K562 (cell line): ENCODE results near the gene HOXA10. TPM values are rescaled to one million over a fixed set of nuclear protein-coding genes. Genes with fewer than 3 reads are reported as not detected.

Experiments used
- ATAC-seq: fragments of 200-7000 bp; cut with Tn5 transposase; 3 replicates; pipeline ENCODE4 v1.9.1; 2020; ENCODE audit warnings: moderate library complexity
- BruUV-seq: library from RNA; stranded (reverse); fragments of 400-500 nt; replicated peaks from 2 replicates; lab custom pipeline; 2021; lab: Mats Ljungman, UMichigan
- CTCF ChIA-PET: fragments of 300-600 bp; formaldehyde crosslinking; extraction: SDS; loops from one replicate; lab custom pipeline; 2021; ENCODE audit warnings: low intra/inter-chr PET ratio; lab: Yijun Ruan, JAX
- POLR2A ChIA-PET: fragments of 300-600, 350-650 bp; sonication (Branson Sonifier 250); formaldehyde crosslinking; extraction: SDS; loops from one replicate; lab custom pipeline; 2021; ENCODE audit warnings: antibody characterized with exemption, inconsistent platforms; lab: Yijun Ruan, JAX
- DNase-seq, 4 experiments: peaks; one replicate each; pipeline versions ENCODE4 v3.0.0 to v3.0.0-alpha.2; 2011 to 2018; ENCODE audit warnings: low spot score in 3 of 4, mixed read lengths in 3 of 4; ENCODE audit errors: extremely low read depth in 1 of 4
- FAIRE-seq: peaks from 2 replicates; lab custom pipeline; 2011; peaks lifted over from hg19 to GRCh38; lab: Jason Lieb, UNC
- H2AFZ ChIP-seq: 2 replicates; pipeline ENCODE4 v1.6.0; 2011; ENCODE audit warnings: low read depth, low read length, control low read depth, inconsistent platforms
- H3K27ac ChIP-seq: fragments of 200-600 bp; 3 replicates; pipeline ENCODE4 v1.8.0; 2011; ENCODE audit warnings: low read depth, mild to moderate bottlenecking, control low read depth, inconsistent platforms, low read length, moderate library complexity, mixed read lengths; ENCODE audit errors: extremely low read depth
- H3K27me3 ChIP-seq, 2 experiments: fragments of 300-600 bp in 1 of 2; 2 replicates in 1 of 2; 3 replicates in 1 of 2; pipeline versions ENCODE4 v1.6.0 to v1.8.0; 2011; ENCODE audit warnings: inconsistent platforms in 2 of 2, low read length in 2 of 2, mild to moderate bottlenecking in 1 of 2, mixed read lengths in 1 of 2, moderate library complexity in 1 of 2; ENCODE audit not compliant: control insufficient read depth in 2 of 2, insufficient read depth in 2 of 2
- H3K36me3 ChIP-seq: fragments of 300-600 bp; 3 replicates; pipeline ENCODE4 v1.8.0; 2011; ENCODE audit warnings: mild to moderate bottlenecking, low read length, inconsistent platforms; ENCODE audit not compliant: control insufficient read depth, insufficient read depth
- H3K4me1 ChIP-seq, 2 experiments: fragments of 200-600 bp in 1 of 2; replicated peaks in 1 of 2; 2 replicates in 1 of 2; 3 replicates in 1 of 2; pipeline versions ENCODE4 v1.5.1 to v1.8.0; 2011; ENCODE audit warnings: inconsistent platforms in 2 of 2, low read length in 2 of 2, mild to moderate bottlenecking in 1 of 2, mixed read lengths in 1 of 2, moderate library complexity in 1 of 2; ENCODE audit not compliant: control insufficient read depth in 2 of 2, insufficient read depth in 2 of 2
- H3K4me2 ChIP-seq: 2 replicates; pipeline ENCODE4 v1.6.1; 2011; ENCODE audit warnings: low read length, control low read depth, inconsistent platforms, mixed read lengths; ENCODE audit not compliant: insufficient read depth
- H3K4me3 ChIP-seq: fragments of 200-600 bp; sonication (generic), shearing (Covaris generic); 2 replicates; pipeline ENCODE4 v1.5.1; 2016; ENCODE audit warnings: control low read depth, inconsistent platforms
- H3K79me2 ChIP-seq: fragments of 200-600 bp; 3 replicates; pipeline ENCODE4 v1.8.0; 2011; ENCODE audit warnings: low read length, inconsistent platforms; ENCODE audit not compliant: control insufficient read depth, insufficient read depth
- H3K9ac ChIP-seq, 2 experiments: 2 replicates each; pipeline versions ENCODE4 v1.6.0 to v1.6.1; 2011; ENCODE audit warnings: low read depth in 2 of 2, low read length in 2 of 2, control low read depth in 1 of 2, inconsistent platforms in 1 of 2, mild to moderate bottlenecking in 1 of 2, mixed read lengths in 1 of 2; ENCODE audit not compliant: insufficient read depth in 1 of 2
- H3K9me1 ChIP-seq: one replicate; pipeline ENCODE4 v1.6.0; 2011; ENCODE audit warnings: inconsistent platforms, mild to moderate bottlenecking, low read length, moderate library complexity; ENCODE audit not compliant: control insufficient read depth, insufficient read depth
- H3K9me3 ChIP-seq: replicated peaks from 2 replicates; pipeline ENCODE4 v1.5.1; 2011; ENCODE audit warnings: low read depth, low read length, inconsistent platforms; ENCODE audit not compliant: control insufficient read depth, insufficient read depth
- H4K20me1 ChIP-seq: replicated peaks from 2 replicates; pipeline ENCODE4 v1.6.1; 2011; ENCODE audit warnings: low read length, inconsistent platforms, mixed read lengths; ENCODE audit not compliant: control insufficient read depth, insufficient read depth
- CBX3 ChIP-seq, 2 experiments: IDR thresholded peaks; 1 replicate in 1 of 2; 2 replicates in 1 of 2; pipeline ENCODE4 v1.6.1; 2012; ENCODE audit warnings: inconsistent platforms in 2 of 2, low read length in 2 of 2, borderline replicate concordance in 1 of 2, control low read depth in 1 of 2
- DDX20 ChIP-seq: fragments of 450-650 bp; IDR thresholded peaks from 2 replicates; pipeline ENCODE4 v1.6.1; 2016; ENCODE audit warnings: missing genetic modification characterization, low read depth, mild to moderate bottlenecking, missing compliant biosample characterization, moderate library complexity
- GATA2 ChIP-seq: sonication (generic); formaldehyde crosslinking; IDR thresholded peaks from 2 replicates; pipeline ENCODE4 v1.4.0; 2020; ENCODE audit warnings: mild to moderate bottlenecking, missing genetic modification reagents
- HCFC1 ChIP-seq: IDR thresholded peaks from 2 replicates; pipeline ENCODE4 v1.6.1; 2012; ENCODE audit warnings: low read depth, low read length, improper control_type of control experiment
- HNRNPH1 ChIP-seq: fragments of 200-400 bp; formaldehyde crosslinking; optimal IDR thresholded peaks from 2 replicates; pipeline ENCODE3; 2017; ENCODE audit warnings: low read depth, mild to moderate bottlenecking, low read length, moderate library complexity
- IRF2 ChIP-seq: sonication (generic); formaldehyde crosslinking; IDR thresholded peaks from 2 replicates; pipeline ENCODE4 v1.8.1; 2022; ENCODE audit warnings: mild to moderate bottlenecking, missing genetic modification reagents
- LCOR ChIP-seq: sonication (generic); formaldehyde crosslinking; IDR thresholded peaks from 2 replicates; pipeline ENCODE4 v1.8.0; 2022; ENCODE audit warnings: mild to moderate bottlenecking, missing genetic modification reagents
- LEF1 ChIP-seq: fragments of 450-650 bp; IDR thresholded peaks from 2 replicates; pipeline ENCODE4 v1.6.1; 2016; ENCODE audit warnings: mild to moderate bottlenecking
- PTTG1 ChIP-seq: fragments of 450-650 bp; IDR thresholded peaks from 2 replicates; pipeline ENCODE4 v1.6.1; 2016; ENCODE audit warnings: low read depth, mild to moderate bottlenecking, missing genetic modification characterization, missing compliant biosample characterization
- SMARCB1 ChIP-seq: IDR thresholded peaks from 2 replicates; pipeline ENCODE4 v1.6.1; 2011; ENCODE audit warnings: improper control_type of control experiment, low read depth; ENCODE audit not compliant: insufficient read length
- ZNF175 ChIP-seq: fragments of 200-800 bp; sonication (Bioruptor generic); IDR thresholded peaks from 2 replicates; pipeline ENCODE4 v1.6.1; 2016; ENCODE audit warnings: low read depth, mild to moderate bottlenecking, missing genetic modification characterization, missing compliant biosample characterization
- WGBS: fragments of 100-300 bp; shearing (Covaris generic); methylation state at CpG from one replicate; pipeline ENCODE4 v1.1.6; 2016; ENCODE audit warnings: low coverage, mixed read lengths; ENCODE audit not compliant: insufficient coverage; ENCODE audit errors: missing lambda C conversion rate; 5-methylcytosine and 5-hydroxymethylcytosine counted together
- in situ Hi-C: fragments of 300-500 bp; cut with MboI; formaldehyde crosslinking; loops from 4 replicates; pipeline ENCODE4 v1.15.0; 2018; ENCODE audit warnings: inconsistent platforms, mixed read lengths
- intact Hi-C: fragments of 100-400 bp; cut with micrococcal nuclease; formaldehyde crosslinking; loops from 2 replicates; pipeline ENCODE4 v1.14.2; 2022
- polyA plus RNA-seq, 8 experiments: library from polyadenylated mRNA; depleted of rRNA in 4 of 8; stranded (reverse) in 5 of 8; unstranded in 3 of 8; fragments of >200 nt; fragmentation: Nextera tagmentation in 2 of 8; fragmentation: Illumina TruSeq in 1 of 8; extraction: Ambion mirVana in 2 of 8; extraction: Trizol in 1 of 8; gene quantifications; 2 replicates each; pipeline versions ENCODE4 v1.2.1 to v1.2.3, GENCODE V29; 2011 to 2014; ENCODE audit warnings: inconsistent platforms in 1 of 8, missing spikeins in 1 of 8
- total RNA-seq, 7 experiments: library from RNA; depleted of rRNA in 6 of 7; stranded (reverse); fragments of >200 nt in 6 of 7; fragmentation: Illumina TruSeq in 2 of 7; extraction: Trizol in 2 of 7; gene quantifications; 2 replicates each; pipeline versions ENCODE4 v1.2.1 to v1.2.3, GENCODE V29; 2011 to 2021; ENCODE audit warnings: low replicate concordance in 1 of 7
- TF ChIP-seq, protein P1 (sequence below): sonication (generic); formaldehyde crosslinking; IDR thresholded peaks from 2 replicates; pipeline ENCODE4 v1.8.0; 2023; ENCODE audit warnings: mild to moderate bottlenecking, missing genetic modification reagents
- TF ChIP-seq, protein P2 (sequence below): fragments of 250-450 bp; sonication (Bioruptor Pico); IDR thresholded peaks from 2 replicates; pipeline ENCODE4 v1.8.0; 2021; ENCODE audit warnings: borderline replicate concordance, mild to moderate bottlenecking, moderate library complexity; ENCODE audit not compliant: poor library complexity, severe bottlenecking

The HOXA10 gene
- total and polyA plus RNA-seq, 9 of the 15 experiments (the other 6 are each of a cell fraction or from before 2014, with no cell fraction given) = not detected

DNA sequence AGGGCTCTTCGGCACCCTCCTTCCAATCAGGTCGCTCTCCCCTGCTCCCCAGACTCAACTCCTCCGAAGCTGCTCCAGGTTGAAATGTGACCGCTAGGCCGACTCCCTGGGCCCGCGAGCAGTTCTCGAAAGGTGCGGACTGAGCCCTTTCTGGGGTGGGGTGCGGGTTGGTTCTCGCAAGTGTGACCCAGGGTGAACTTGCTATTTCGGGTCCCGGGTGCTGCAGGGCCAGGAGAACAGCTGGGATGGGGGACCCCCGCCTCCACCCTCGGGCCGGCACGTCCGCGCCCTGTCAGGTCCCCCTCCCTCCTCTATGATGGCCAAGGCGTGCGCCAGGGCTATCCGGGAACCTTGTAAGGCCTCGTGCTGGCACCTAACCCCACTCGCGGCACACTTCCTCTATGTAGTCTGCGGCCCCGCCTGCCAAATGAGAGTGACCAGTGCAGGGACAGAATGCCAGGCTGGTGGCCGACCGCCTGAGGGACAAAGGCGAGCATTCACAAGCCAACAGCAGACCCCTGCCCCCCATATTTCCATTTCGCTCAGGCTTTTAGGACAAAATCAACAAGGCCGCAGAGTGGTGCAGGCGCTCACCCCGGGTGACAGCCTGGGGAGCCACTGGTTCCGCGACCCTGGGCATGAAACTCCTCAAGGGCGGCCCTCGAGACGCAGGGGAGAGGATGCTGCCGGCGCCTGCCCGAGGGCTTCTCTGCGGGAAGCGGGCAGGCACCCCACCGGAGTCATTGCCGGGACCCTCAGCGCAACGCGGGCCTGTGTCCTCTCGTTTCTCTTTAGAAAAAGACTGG, 39.5 kb upstream of the HOXA10 start:
- no peaks in the 10 kb centered on the region for H3K79me2 ChIP-seq
- H3K9me3 ChIP-seq = no peaks in the 10 kb centered on the region
- no peak for DNase-seq
- H4K20me1 ChIP-seq = peaks cover 4% of the 10 kb centered on the region; the same call in 1 of the 2 replicates
- H3K27ac ChIP-seq = no peak overlapping the region
- WGBS = 3% methylated on average over 45 of the region's 50 CpGs
- no peak for TF ChIP-seq PTTG1 (tag)
- no peak for TF ChIP-seq GATA2
- no peak for TF ChIP-seq CBX3 (IDR thresholded peaks at IDR 0.05; ENCODE audit: borderline replicate concordance in 1 of 2, low read length in 2 of 2)
- TF ChIP-seq, protein P1, sequence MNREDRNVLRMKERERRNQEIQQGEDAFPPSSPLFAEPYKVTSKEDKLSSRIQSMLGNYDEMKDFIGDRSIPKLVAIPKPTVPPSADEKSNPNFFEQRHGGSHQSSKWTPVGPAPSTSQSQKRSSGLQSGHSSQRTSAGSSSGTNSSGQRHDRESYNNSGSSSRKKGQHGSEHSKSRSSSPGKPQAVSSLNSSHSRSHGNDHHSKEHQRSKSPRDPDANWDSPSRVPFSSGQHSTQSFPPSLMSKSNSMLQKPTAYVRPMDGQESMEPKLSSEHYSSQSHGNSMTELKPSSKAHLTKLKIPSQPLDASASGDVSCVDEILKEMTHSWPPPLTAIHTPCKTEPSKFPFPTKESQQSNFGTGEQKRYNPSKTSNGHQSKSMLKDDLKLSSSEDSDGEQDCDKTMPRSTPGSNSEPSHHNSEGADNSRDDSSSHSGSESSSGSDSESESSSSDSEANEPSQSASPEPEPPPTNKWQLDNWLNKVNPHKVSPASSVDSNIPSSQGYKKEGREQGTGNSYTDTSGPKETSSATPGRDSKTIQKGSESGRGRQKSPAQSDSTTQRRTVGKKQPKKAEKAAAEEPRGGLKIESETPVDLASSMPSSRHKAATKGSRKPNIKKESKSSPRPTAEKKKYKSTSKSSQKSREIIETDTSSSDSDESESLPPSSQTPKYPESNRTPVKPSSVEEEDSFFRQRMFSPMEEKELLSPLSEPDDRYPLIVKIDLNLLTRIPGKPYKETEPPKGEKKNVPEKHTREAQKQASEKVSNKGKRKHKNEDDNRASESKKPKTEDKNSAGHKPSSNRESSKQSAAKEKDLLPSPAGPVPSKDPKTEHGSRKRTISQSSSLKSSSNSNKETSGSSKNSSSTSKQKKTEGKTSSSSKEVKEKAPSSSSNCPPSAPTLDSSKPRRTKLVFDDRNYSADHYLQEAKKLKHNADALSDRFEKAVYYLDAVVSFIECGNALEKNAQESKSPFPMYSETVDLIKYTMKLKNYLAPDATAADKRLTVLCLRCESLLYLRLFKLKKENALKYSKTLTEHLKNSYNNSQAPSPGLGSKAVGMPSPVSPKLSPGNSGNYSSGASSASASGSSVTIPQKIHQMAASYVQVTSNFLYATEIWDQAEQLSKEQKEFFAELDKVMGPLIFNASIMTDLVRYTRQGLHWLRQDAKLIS (CRISPR knock-in tag) = no peak
- TF ChIP-seq HCFC1 = no peak
- TF ChIP-seq SMARCB1 = no peak
- TF ChIP-seq LEF1 = no peak
- no peak for TF ChIP-seq DDX20 (tag)
- no peak for TF ChIP-seq LCOR (CRISPR knock-in tag)
- no peak for TF ChIP-seq IRF2 (CRISPR knock-in tag)
- TF ChIP-seq HNRNPH1 = no peak
- TF ChIP-seq, protein P2, sequence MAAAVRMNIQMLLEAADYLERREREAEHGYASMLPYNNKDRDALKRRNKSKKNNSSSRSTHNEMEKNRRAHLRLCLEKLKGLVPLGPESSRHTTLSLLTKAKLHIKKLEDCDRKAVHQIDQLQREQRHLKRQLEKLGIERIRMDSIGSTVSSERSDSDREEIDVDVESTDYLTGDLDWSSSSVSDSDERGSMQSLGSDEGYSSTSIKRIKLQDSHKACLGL (CRISPR knock-in tag) = no peak
- no peak for TF ChIP-seq ZNF175 (CRISPR knock-in tag)
- H2AFZ ChIP-seq = no peak overlapping the region
- BruUV-seq = no TSS peak
- H3K9me1 ChIP-seq = no peaks in the 10 kb centered on the region
- intact Hi-C loops = loop anchor here (5.0 kb wide), 1 partner anchor 364 kb away; no protein-coding TSS in a partner anchor
- H3K36me3 ChIP-seq = no peaks in the 10 kb centered on the region
- H3K4me2 ChIP-seq = no peak overlapping the region
- CTCF ChIA-PET = no interaction called here
- no peak for FAIRE-seq
- POLR2A ChIA-PET = no interaction called here
- peaks cover 35 to 69% of the 10 kb centered on the region in 2 experiments for H3K27me3 ChIP-seq
- H3K9ac ChIP-seq = no peak overlapping the region
- H3K4me1 ChIP-seq = peaks cover 0 to 15% of the 10 kb centered on the region in 2 experiments; a peak in 1 of 5 replicates
- in situ Hi-C loops = no loop called here
- no peak for ATAC-seq
- H3K4me3 ChIP-seq = no peak overlapping the region
